Panc1 (cell line): ENCODE data around the gene ERGIC1.

ENCODE experiments used
- CTCF ChIP-seq: fragments of 450-650 bp; IDR thresholded peaks from 2 replicates; pipeline ENCODE4 v1.5.1; 2017; ENCODE audit warnings: mild to moderate bottlenecking
- POLR2AphosphoS5 ChIP-seq: IDR thresholded peaks from 2 replicates; pipeline ENCODE4 v1.6.1; 2012; ENCODE audit warnings: mild to moderate bottlenecking, low read depth, low read length, moderate library complexity
- REST ChIP-seq, 2 experiments: IDR thresholded peaks; 2 replicates each; pipeline ENCODE4 v1.6.1; 2011 to 2012; ENCODE audit warnings: low read depth in 2 of 2, control low read depth in 1 of 2, low read length in 1 of 2, mild to moderate bottlenecking in 1 of 2, moderate library complexity in 1 of 2; ENCODE audit not compliant: insufficient read depth in 1 of 2
- SIN3A ChIP-seq: IDR thresholded peaks from 2 replicates; pipeline ENCODE4 v1.6.1; 2012; ENCODE audit warnings: low read depth, mild to moderate bottlenecking, low read length, moderate library complexity, borderline replicate concordance; ENCODE audit not compliant: insufficient read depth

GRCh38 chr5:172944741-172945140 is 110.7 kb downstream of the ERGIC1 start:
- TF ChIP-seq CTCF (no peak), SIN3A (no peak), REST (IDR thresholded peaks at IDR 0.05; ENCODE audit: insufficient read depth in 1 of 2, low read depth in 2 of 2, low read length in 1 of 2) (no peak), POLR2AphosphoS5 (0 out of 2 replicates have a peak, but pooled peaks have one; percentile 21)
